ENCODE measurements around the gene SH3PXD2B.

DNA sequence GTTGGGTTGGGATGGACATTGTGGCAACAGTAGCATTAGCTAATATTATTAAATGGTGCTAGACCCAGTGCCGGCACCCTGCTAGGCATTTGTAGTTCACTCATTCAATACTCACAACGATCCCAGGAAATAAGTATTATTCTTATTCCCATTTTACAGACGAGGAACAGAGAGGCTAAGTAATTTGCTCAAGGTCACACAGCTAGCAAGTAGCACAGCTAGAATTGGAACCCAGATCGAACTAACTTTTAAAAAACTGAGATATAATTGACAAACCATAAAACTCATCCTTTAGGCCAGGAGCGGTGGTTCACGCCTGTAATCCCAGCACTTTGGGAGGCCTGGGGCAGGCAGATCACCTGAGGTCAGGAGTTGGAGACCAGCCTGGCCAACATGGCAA, 79.5 kb downstream of the SH3PXD2B start:
- TF ChIP-seq, protein P1, sequence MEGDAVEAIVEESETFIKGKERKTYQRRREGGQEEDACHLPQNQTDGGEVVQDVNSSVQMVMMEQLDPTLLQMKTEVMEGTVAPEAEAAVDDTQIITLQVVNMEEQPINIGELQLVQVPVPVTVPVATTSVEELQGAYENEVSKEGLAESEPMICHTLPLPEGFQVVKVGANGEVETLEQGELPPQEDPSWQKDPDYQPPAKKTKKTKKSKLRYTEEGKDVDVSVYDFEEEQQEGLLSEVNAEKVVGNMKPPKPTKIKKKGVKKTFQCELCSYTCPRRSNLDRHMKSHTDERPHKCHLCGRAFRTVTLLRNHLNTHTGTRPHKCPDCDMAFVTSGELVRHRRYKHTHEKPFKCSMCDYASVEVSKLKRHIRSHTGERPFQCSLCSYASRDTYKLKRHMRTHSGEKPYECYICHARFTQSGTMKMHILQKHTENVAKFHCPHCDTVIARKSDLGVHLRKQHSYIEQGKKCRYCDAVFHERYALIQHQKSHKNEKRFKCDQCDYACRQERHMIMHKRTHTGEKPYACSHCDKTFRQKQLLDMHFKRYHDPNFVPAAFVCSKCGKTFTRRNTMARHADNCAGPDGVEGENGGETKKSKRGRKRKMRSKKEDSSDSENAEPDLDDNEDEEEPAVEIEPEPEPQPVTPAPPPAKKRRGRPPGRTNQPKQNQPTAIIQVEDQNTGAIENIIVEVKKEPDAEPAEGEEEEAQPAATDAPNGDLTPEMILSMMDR (IDR thresholded peaks at IDR 0.05; ENCODE audit: low read depth, low read length, poor library complexity, severe bottlenecking), result no peak
- TF ChIP-seq EZH2phosphoT487 (IDR thresholded peaks at IDR 0.05; ENCODE audit: borderline replicate concordance, low read length), result no peak
